RWPE2 (cell line): ENCODE data around the gene MVK.

Source experiments
- ATAC-seq: fragments of 200-7000 bp; cut with Tn5 transposase; 3 replicates; pipeline ENCODE4 v1.9.1; 2021; ENCODE audit warnings: low read depth
- DNase-seq: peaks from one replicate; pipeline ENCODE4 v3.0.0-alpha.2; 2020; ENCODE audit warnings: low spot score
- H3K27ac ChIP-seq: fragments of 450-650 bp; 2 replicates; pipeline ENCODE4 v1.5.1; 2017; ENCODE audit warnings: mild to moderate bottlenecking; ENCODE audit not compliant: poor library complexity, severe bottlenecking
- H3K27me3 ChIP-seq: fragments of 250-450 bp; sonication (Bioruptor Pico); 2 replicates; pipeline ENCODE4 v1.5.1; 2021; ENCODE audit warnings: mild to moderate bottlenecking, moderate library complexity; ENCODE audit not compliant: insufficient read depth, poor library complexity, severe bottlenecking
- H3K36me3 ChIP-seq: fragments of 250-450 bp; sonication (Bioruptor Pico); 2 replicates; pipeline ENCODE4 v1.5.1; 2020; ENCODE audit warnings: low read depth, mild to moderate bottlenecking, moderate library complexity
- H3K4me1 ChIP-seq: fragments of 250-450 bp; sonication (Bioruptor Pico); 2 replicates; pipeline ENCODE4 v1.5.1; 2021; ENCODE audit warnings: mild to moderate bottlenecking, moderate library complexity; ENCODE audit not compliant: insufficient read depth, poor library complexity, severe bottlenecking
- H3K4me3 ChIP-seq: fragments of 250-450 bp; sonication (Bioruptor Pico); 2 replicates; pipeline ENCODE4 v1.5.1; 2021; ENCODE audit warnings: mild to moderate bottlenecking, moderate library complexity; ENCODE audit not compliant: severe bottlenecking
- H3K9me3 ChIP-seq: fragments of 250-450 bp; sonication (Bioruptor Pico); 2 replicates; pipeline ENCODE4 v1.5.1; 2021; ENCODE audit warnings: mild to moderate bottlenecking, moderate library complexity; ENCODE audit not compliant: severe bottlenecking
- CTCF ChIP-seq: fragments of 450-650 bp; IDR thresholded peaks from one replicate; pipeline ENCODE4 v1.5.1; 2017; ENCODE audit warnings: mild to moderate bottlenecking, moderate library complexity; ENCODE audit not compliant: poor library complexity, severe bottlenecking

MVK gene

GRCh38 chr12:109627633-109628032, 54.0 kb downstream of the MVK start:
- H3K27me3 ChIP-seq: no peaks in the 10 kb centered on the region
- ATAC-seq (no peak), DNase-seq (no peak)
- H3K4me1 ChIP-seq: no peaks in the 10 kb centered on the region
- no peaks in the 10 kb centered on the region for H3K9me3 ChIP-seq
- no peaks in the 10 kb centered on the region for H3K36me3 ChIP-seq
- no peak overlapping the region for H3K4me3 ChIP-seq
- no peak overlapping the region for H3K27ac ChIP-seq
- TF ChIP-seq CTCF: no peak

- Histone ChIP-seq H3K36me3 (no peaks in the 10 kb centered on the region), H3K4me3 (no peak overlapping the region), H3K9me3 (no peaks in the 10 kb centered on the region), H3K27me3 (no peaks in the 10 kb centered on the region), H3K27ac (no peak overlapping the region), H3K4me1 (no peaks in the 10 kb centered on the region)
- TF ChIP-seq CTCF: no peak
- ATAC-seq: no peak
- no peak for DNase-seq
Measured at GRCh38 chr12:109630107-109630506, 56.5 kb downstream of the MVK start.

GRCh38 chr12:109630815-109631214, 57.2 kb downstream of the MVK start:
- DNase-seq: no peak
- Histone ChIP-seq H3K4me1 (no peaks in the 10 kb centered on the region), H3K9me3 (no peaks in the 10 kb centered on the region), H3K27me3 (no peaks in the 10 kb centered on the region), H3K4me3 (no peak overlapping the region), H3K36me3 (no peaks in the 10 kb centered on the region), H3K27ac (no peak overlapping the region)
- ATAC-seq: no peak
- no peak for TF ChIP-seq CTCF

- DNase-seq (no peak), ATAC-seq (no peak)
- Histone ChIP-seq H3K36me3 (no peaks in the 10 kb centered on the region), H3K27ac (no peak overlapping the region), H3K9me3 (no peaks in the 10 kb centered on the region), H3K4me1 (no peaks in the 10 kb centered on the region), H3K27me3 (no peaks in the 10 kb centered on the region), H3K4me3 (no peak overlapping the region)
- TF ChIP-seq CTCF: no peak
Measured at GRCh38 chr12:109631302-109631701, 57.7 kb downstream of the MVK start.

- DNase-seq: no peak
- no peak overlapping the region for H3K27ac ChIP-seq
- ATAC-seq: no peak
- H3K36me3 ChIP-seq: no peaks in the 10 kb centered on the region
- no peak overlapping the region for H3K4me3 ChIP-seq
- H3K9me3 ChIP-seq: no peaks in the 10 kb centered on the region
- H3K4me1 ChIP-seq: no peaks in the 10 kb centered on the region
- no peaks in the 10 kb centered on the region for H3K27me3 ChIP-seq
- no peak for TF ChIP-seq CTCF
Measured at GRCh38 chr12:109631751-109632150, 58.2 kb downstream of the MVK start.
